CD4-positive, alpha-beta T cell treated with Interleukin-6 at 100 ng/mL for 8 hours (primary cell): ENCODE measurements around the gene PACSIN2.

Experiments used
- DNase-seq: peaks from one replicate; pipeline ENCODE4 v3.0.0-alpha.2; 2020; ENCODE audit warnings: mixed read lengths, low spot score

The PACSIN2 gene

GRCh38 chr22:42880815-42881214, 134.1 kb downstream of the PACSIN2 start:
- no peak for DNase-seq

- no peak for DNase-seq
These were observed 135.5 kb downstream of the PACSIN2 start for GRCh38 chr22:42879371-42880021.

- DNase-seq, result no peak
These were observed 136.2 kb downstream of the PACSIN2 start for GRCh38 chr22:42878561-42879305.

GRCh38 chr22:42877597-42878340, 137.2 kb downstream of the PACSIN2 start:
- no peak for DNase-seq

GRCh38 chr22:42877158-42877557, 137.8 kb downstream of the PACSIN2 start:
- DNase-seq, result no peak

GRCh38 chr22:42876041-42876440, 138.9 kb downstream of the PACSIN2 start:
- no peak for DNase-seq

- no peak for DNase-seq
These were observed 140.9 kb downstream of the PACSIN2 start for GRCh38 chr22:42874010-42874409.

- no peak for DNase-seq
These were observed 141.6 kb downstream of the PACSIN2 start for GRCh38 chr22:42873356-42873755.

GRCh38 chr22:42872821-42873220, 142.1 kb downstream of the PACSIN2 start:
- DNase-seq, result no peak

GRCh38 chr22:42871146-42872050, 143.6 kb downstream of the PACSIN2 start:
- DNase-seq, result no peak

GRCh38 chr22:42869888-42870480, 145.0 kb downstream of the PACSIN2 start:
- DNase-seq, result no peak

GRCh38 chr22:42869463-42869862, 145.5 kb downstream of the PACSIN2 start:
- DNase-seq, result no peak

GRCh38 chr22:42868751-42869251, 146.1 kb downstream of the PACSIN2 start:
- no peak for DNase-seq

GRCh38 chr22:42866100-42866499, 148.8 kb downstream of the PACSIN2 start:
- DNase-seq, result no peak

GRCh38 chr22:42865536-42865935, 149.4 kb downstream of the PACSIN2 start:
- DNase-seq, result no peak

GRCh38 chr22:42863349-42863961, 151.5 kb downstream of the PACSIN2 start:
- DNase-seq, result no peak

GRCh38 chr22:42862045-42862734, 152.8 kb downstream of the PACSIN2 start:
- DNase-seq, result no peak

- no peak for DNase-seq
These were observed 154.0 kb downstream of the PACSIN2 start for GRCh38 chr22:42860968-42861367.

GRCh38 chr22:42857845-42858481, 157.0 kb downstream of the PACSIN2 start:
- no peak for DNase-seq
